ENCODE results near the gene PSMB7.

The PSMB7 gene

GRCh38 chr9:124409410-124409809 is 5.8 kb downstream of the PSMB7 start:
- DNase-seq, result no peak

- DNase-seq, result no peak
Measured at GRCh38 chr9:124403246-124403645, 12.0 kb downstream of the PSMB7 start.

- DNase-seq, result no peak
Measured at GRCh38 chr9:124399968-124400940, 15.0 kb downstream of the PSMB7 start.

- no peak for DNase-seq
Measured at GRCh38 chr9:124399323-124399967, 15.8 kb downstream of the PSMB7 start.

GRCh38 chr9:124398191-124398935 is 16.9 kb downstream of the PSMB7 start:
- DNase-seq, result no peak

- DNase-seq, result no peak
Measured at GRCh38 chr9:124395826-124396225, 19.4 kb downstream of the PSMB7 start.

GRCh38 chr9:124394596-124394995 is 20.6 kb downstream of the PSMB7 start:
- peak; percentile 20 for DNase-seq

- DNase-seq, result no peak
Measured at GRCh38 chr9:124394167-124394566, 21.1 kb downstream of the PSMB7 start.

- peak; percentile 44 for DNase-seq
Measured at GRCh38 chr9:124392871-124393460, 22.3 kb downstream of the PSMB7 start.

GRCh38 chr9:124392254-124392870 is 22.9 kb downstream of the PSMB7 start:
- no peak for DNase-seq

- DNase-seq, result no peak
Measured at GRCh38 chr9:124390794-124391658, 24.2 kb downstream of the PSMB7 start.

- no peak for DNase-seq
Measured at GRCh38 chr9:124389146-124389939, 25.9 kb downstream of the PSMB7 start.

- DNase-seq, result peak; percentile 94
Measured at GRCh38 chr9:124388275-124389048, 26.8 kb downstream of the PSMB7 start.

GRCh38 chr9:124386201-124386600 is 29.0 kb downstream of the PSMB7 start:
- DNase-seq, result no peak

GRCh38 chr9:124385623-124386022 is 29.6 kb downstream of the PSMB7 start:
- DNase-seq, result no peak

GRCh38 chr9:124384846-124385245 is 30.4 kb downstream of the PSMB7 start:
- no peak for DNase-seq

- DNase-seq, result no peak
Measured at GRCh38 chr9:124384210-124384609, 31.0 kb downstream of the PSMB7 start.

GRCh38 chr9:124381170-124381945 is 33.9 kb downstream of the PSMB7 start:
- no peak for DNase-seq

Measured in hematopoietic multipotent progenitor cell treated with erythropoietin and hydrocortisone succinate and interleukin-3 and kit ligand, for 8 days (in vitro differentiated cells).